ENCODE results near the gene SMG6. TPM values are rescaled to one million over a fixed set of nuclear protein-coding genes. Genes with fewer than 3 reads are reported as not detected.

The SMG6 gene
- total RNA-seq, 4 donors from 2014 or later, result 13.3 to 74.9 (median 41.6) TPM

DNA sequence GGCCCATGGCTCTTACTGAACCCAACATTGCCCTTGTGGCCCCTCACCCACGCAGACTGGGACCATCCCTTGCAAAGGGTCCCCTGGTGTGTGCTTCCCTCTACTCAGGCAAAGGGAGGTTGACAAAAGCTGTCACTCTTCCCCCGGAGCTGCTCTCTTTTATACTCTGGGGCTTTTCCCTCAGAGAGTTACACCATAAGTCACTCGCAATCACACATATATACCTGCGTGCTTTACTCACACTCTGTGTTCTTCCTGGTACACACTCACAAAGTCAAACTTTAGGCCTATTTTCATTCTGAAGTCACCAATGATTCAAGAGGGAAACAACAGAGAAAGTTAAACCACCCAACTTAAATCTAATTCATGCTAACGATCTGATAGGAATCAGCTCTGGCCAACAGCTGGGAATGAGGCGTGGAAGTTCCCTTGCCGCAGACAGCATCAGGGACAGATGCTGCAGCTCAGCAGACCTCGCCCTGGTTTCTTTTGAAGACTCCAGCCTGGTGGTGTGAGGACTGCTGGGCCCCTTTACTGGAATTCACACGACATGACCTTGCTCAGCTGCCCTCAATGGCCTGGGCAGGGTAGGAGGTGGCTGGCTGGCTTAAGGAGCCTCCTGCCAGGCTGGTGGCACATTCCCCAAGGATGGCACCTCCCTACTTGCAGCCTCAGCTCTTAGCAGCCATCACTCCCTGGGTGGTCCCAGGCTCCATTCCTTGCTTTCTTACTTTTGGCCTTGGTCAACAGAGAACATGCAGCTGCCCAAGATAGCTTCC lies 221.4 kb downstream of the SMG6 start:
- TF ChIP-seq, protein P1, sequence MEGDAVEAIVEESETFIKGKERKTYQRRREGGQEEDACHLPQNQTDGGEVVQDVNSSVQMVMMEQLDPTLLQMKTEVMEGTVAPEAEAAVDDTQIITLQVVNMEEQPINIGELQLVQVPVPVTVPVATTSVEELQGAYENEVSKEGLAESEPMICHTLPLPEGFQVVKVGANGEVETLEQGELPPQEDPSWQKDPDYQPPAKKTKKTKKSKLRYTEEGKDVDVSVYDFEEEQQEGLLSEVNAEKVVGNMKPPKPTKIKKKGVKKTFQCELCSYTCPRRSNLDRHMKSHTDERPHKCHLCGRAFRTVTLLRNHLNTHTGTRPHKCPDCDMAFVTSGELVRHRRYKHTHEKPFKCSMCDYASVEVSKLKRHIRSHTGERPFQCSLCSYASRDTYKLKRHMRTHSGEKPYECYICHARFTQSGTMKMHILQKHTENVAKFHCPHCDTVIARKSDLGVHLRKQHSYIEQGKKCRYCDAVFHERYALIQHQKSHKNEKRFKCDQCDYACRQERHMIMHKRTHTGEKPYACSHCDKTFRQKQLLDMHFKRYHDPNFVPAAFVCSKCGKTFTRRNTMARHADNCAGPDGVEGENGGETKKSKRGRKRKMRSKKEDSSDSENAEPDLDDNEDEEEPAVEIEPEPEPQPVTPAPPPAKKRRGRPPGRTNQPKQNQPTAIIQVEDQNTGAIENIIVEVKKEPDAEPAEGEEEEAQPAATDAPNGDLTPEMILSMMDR (IDR thresholded peaks at IDR 0.05), result no peak
- TF ChIP-seq POLR2A (IDR thresholded peaks at IDR 0.05), result no peak
- Histone ChIP-seq H3K27ac (peak overlapping the region; percentile 85 to 89), H3K4me3 (no peak overlapping the region), H3K27me3 (no peaks in the 10 kb centered on the region), H3K4me1 (peaks cover 7 to 12% of the 10 kb centered on the region in 2 donors), H3K36me3 (no peaks in the 10 kb centered on the region), H3K9me3 (no peaks in the 10 kb centered on the region)
- no peak for DNase-seq
- intact Hi-C loops (cut with DNase I; ENCODE audit: low total_unique reads), result no loop called here

DNA sequence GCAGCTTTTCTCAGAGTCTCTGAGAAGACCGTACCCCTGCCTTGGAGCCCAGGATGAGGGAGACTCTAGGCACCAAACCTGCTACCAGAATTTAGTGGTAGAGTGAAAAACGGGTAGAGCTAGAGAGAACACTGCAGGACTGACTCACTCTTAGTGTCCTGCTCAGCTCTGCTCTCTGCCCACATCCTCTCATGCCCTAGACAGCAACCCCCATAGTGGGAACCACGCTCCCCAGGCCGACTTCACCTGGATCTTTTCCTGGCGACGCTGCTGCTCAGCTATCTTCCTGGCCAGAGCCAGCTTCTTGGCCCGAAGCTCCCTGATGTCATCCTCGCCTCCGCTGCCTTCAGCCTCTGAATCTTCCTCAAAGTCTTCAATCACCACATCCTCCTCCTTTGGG lies 222.0 kb downstream of the SMG6 start:
- Histone ChIP-seq H3K9me3 (no peaks in the 10 kb centered on the region), H3K36me3 (no peaks in the 10 kb centered on the region), H3K27ac (peak overlapping the region; percentile 85 to 89), H3K4me1 (peaks cover 8 to 12% of the 10 kb centered on the region in 2 donors), H3K4me3 (no peak overlapping the region), H3K27me3 (no peaks in the 10 kb centered on the region)
- DNase-seq, result peak in 1 of 2 donors; percentile 31
- intact Hi-C loops (cut with DNase I; ENCODE audit: low total_unique reads), result no loop called here
- TF ChIP-seq POLR2A (IDR thresholded peaks at IDR 0.05), result no peak
- TF ChIP-seq, protein P1 (IDR thresholded peaks at IDR 0.05), result no peak

DNA sequence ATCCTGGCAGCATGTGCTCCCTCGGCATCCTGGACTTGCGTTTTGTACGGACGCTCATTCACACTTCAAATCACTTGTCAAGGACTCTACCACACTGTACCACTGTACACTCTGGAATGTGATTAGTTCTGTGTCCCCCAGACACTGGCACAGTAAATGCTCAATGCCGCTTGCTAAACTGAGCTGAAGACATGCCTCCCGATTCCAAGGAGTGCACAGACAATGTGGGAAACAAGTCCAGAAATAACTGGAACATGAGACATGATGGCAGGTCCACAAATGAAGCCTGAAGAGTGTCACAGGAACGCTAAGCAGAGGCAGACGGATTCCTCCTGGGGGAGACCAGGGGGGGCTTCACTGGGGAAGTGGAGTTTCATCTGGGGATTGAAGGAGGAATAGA lies 226.5 kb downstream of the SMG6 start:
- TF ChIP-seq, protein P1 (IDR thresholded peaks at IDR 0.05), result no peak
- no peak for TF ChIP-seq POLR2A (IDR thresholded peaks at IDR 0.05)
- no peaks in the 10 kb centered on the region for H3K27me3 ChIP-seq
- H3K27ac ChIP-seq, result peak overlapping the region; percentile 87 to 93
- H3K36me3 ChIP-seq, result no peaks in the 10 kb centered on the region
- H3K4me1 ChIP-seq, result peaks cover 4 to 20% of the 10 kb centered on the region in 2 donors
- intact Hi-C loops (cut with DNase I; ENCODE audit: low total_unique reads), result no loop called here
- H3K4me3 ChIP-seq, result no peak overlapping the region
- H3K9me3 ChIP-seq, result no peaks in the 10 kb centered on the region
- DNase-seq, result no peak

DNA sequence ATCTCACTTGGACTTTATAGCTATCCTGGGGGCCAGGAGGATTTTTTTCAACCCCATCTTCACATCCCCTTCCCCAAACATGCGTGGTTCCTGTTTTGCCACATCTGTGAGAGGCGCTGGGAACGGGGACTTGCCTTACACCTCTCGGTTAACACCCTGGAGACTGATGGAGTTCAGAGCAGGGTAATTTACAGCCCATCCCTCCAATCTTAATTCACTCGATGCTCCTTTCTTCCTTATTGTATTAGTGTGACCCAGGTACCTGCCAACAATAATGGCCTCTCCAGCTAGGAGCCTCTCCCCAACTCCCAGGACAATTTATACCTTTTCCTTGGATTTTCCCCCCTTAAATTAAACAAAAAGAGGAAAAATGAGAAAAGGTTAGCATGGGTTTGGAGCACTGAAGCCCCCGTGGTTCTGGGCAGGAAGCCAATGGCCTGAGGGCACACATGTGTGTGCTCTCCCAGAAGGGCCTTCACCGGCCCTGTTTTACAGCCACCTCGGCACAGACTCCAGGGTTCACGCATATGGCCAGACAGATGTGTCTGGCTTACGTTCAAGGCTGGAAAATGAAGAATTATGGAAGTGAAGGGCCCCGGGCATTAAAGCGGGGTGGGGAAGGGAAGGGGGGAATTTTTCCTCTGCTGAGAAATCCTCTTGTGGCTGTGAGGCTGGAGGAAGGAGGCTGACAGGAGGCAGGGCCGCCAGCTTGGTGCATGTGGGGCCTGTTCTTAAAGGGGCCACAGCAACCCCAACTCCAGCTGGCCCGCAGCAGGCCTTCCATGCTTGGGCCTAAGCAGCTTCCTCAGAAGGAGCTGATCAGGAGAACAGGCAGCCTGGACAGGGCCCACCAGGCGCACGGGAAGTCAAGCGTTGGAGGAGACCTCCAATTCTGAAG lies 227.2 kb downstream of the SMG6 start:
- H3K9me3 ChIP-seq, result no peaks in the 10 kb centered on the region
- no peaks in the 10 kb centered on the region for H3K36me3 ChIP-seq
- peak in 1 of 2 donors; percentile 44 for DNase-seq
- peaks cover 4 to 25% of the 10 kb centered on the region in 2 donors for H3K4me1 ChIP-seq
- H3K27me3 ChIP-seq, result no peaks in the 10 kb centered on the region
- intact Hi-C loops (cut with DNase I; ENCODE audit: low total_unique reads), result no loop called here
- TF ChIP-seq POLR2A (IDR thresholded peaks at IDR 0.05), result no peak
- TF ChIP-seq, protein P1 (IDR thresholded peaks at IDR 0.05), result no peak
- no peak overlapping the region for H3K4me3 ChIP-seq
- H3K27ac ChIP-seq, result peak overlapping the region; percentile 87 to 93

All from uterus (tissue), 4 donors.